H1 (cell line): ENCODE data around the gene DCBLD1. TPM values are rescaled to one million over a fixed set of nuclear protein-coding genes. Genes with fewer than 3 reads are reported as not detected.

Experiments used
- SIN3A ChIP-seq, 2 experiments: IDR thresholded peaks in 1 of 2; conservative IDR thresholded peaks in 1 of 2; 2 replicates each; pipeline ENCODE4 v1.6.1; 2011 to 2012; ENCODE audit warnings: low read length in 2 of 2, improper control_type of control experiment in 1 of 2, low read depth in 1 of 2, mild to moderate bottlenecking in 1 of 2
- TBP ChIP-seq: IDR thresholded peaks from 2 replicates; pipeline ENCODE4 v1.6.1; 2011; ENCODE audit warnings: low read depth, low read length, improper control_type of control experiment
- polyA plus RNA-seq, 7 experiments: library from polyadenylated mRNA; depleted of rRNA in 3 of 7; stranded (reverse) in 5 of 7; unstranded in 2 of 7; fragments of >200 nt in 5 of 7; fragments of 200-250 nt in 2 of 7; gene quantifications; 1 replicate in 5 of 7; 2 replicates in 1 of 7; 4 replicates in 1 of 7; pipeline versions ENCODE4 v1.2.1 to v1.2.3, GENCODE V29; 2011 to 2013; ENCODE audit warnings: missing spikeins in 2 of 7, mixed read lengths in 2 of 7
- total RNA-seq: library from RNA; stranded (reverse); fragmentation: NEBNext Ultra II Directional; extraction: Animal tissue kit (Norgen Biotek cat#: 25700); gene quantifications from 2 replicates; pipeline ENCODE4 v1.2.1, GENCODE V29; 2021
- TF ChIP-seq, protein P1 (sequence below): fragments of 300-600 bp; sonication (generic); IDR thresholded peaks from 2 replicates; pipeline ENCODE4 v1.7.1; 2012; ENCODE audit warnings: low read length, moderate library complexity, mild to moderate bottlenecking, inconsistent platforms; ENCODE audit not compliant: insufficient replicate concordance

The DCBLD1 gene
- total and polyA plus RNA-seq, 2 of the 8 experiments (the other 6 are each of a cell fraction or from before 2014, with no cell fraction given): 3.9 to 11.2 TPM

DNA sequence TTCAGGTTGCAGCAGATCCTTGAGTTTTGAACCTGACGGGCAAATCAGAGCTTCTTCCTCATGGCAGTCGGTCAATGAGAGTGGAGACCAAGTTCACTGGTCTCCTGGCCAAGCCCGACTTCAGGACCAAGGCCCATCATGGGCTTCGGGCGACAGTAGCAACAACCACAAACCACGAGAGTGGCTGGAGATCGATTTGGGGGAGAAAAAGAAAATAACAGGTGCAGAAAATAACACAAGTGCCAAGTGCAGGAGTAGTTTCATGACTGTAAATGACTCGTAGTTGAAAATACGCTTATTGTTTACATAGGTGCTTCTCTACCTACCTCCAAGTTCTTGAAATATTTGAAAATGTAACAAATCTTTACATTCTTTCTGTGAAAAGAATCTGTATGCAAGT is 56.1 kb downstream of the DCBLD1 start (continued):
- TF ChIP-seq, protein P1, sequence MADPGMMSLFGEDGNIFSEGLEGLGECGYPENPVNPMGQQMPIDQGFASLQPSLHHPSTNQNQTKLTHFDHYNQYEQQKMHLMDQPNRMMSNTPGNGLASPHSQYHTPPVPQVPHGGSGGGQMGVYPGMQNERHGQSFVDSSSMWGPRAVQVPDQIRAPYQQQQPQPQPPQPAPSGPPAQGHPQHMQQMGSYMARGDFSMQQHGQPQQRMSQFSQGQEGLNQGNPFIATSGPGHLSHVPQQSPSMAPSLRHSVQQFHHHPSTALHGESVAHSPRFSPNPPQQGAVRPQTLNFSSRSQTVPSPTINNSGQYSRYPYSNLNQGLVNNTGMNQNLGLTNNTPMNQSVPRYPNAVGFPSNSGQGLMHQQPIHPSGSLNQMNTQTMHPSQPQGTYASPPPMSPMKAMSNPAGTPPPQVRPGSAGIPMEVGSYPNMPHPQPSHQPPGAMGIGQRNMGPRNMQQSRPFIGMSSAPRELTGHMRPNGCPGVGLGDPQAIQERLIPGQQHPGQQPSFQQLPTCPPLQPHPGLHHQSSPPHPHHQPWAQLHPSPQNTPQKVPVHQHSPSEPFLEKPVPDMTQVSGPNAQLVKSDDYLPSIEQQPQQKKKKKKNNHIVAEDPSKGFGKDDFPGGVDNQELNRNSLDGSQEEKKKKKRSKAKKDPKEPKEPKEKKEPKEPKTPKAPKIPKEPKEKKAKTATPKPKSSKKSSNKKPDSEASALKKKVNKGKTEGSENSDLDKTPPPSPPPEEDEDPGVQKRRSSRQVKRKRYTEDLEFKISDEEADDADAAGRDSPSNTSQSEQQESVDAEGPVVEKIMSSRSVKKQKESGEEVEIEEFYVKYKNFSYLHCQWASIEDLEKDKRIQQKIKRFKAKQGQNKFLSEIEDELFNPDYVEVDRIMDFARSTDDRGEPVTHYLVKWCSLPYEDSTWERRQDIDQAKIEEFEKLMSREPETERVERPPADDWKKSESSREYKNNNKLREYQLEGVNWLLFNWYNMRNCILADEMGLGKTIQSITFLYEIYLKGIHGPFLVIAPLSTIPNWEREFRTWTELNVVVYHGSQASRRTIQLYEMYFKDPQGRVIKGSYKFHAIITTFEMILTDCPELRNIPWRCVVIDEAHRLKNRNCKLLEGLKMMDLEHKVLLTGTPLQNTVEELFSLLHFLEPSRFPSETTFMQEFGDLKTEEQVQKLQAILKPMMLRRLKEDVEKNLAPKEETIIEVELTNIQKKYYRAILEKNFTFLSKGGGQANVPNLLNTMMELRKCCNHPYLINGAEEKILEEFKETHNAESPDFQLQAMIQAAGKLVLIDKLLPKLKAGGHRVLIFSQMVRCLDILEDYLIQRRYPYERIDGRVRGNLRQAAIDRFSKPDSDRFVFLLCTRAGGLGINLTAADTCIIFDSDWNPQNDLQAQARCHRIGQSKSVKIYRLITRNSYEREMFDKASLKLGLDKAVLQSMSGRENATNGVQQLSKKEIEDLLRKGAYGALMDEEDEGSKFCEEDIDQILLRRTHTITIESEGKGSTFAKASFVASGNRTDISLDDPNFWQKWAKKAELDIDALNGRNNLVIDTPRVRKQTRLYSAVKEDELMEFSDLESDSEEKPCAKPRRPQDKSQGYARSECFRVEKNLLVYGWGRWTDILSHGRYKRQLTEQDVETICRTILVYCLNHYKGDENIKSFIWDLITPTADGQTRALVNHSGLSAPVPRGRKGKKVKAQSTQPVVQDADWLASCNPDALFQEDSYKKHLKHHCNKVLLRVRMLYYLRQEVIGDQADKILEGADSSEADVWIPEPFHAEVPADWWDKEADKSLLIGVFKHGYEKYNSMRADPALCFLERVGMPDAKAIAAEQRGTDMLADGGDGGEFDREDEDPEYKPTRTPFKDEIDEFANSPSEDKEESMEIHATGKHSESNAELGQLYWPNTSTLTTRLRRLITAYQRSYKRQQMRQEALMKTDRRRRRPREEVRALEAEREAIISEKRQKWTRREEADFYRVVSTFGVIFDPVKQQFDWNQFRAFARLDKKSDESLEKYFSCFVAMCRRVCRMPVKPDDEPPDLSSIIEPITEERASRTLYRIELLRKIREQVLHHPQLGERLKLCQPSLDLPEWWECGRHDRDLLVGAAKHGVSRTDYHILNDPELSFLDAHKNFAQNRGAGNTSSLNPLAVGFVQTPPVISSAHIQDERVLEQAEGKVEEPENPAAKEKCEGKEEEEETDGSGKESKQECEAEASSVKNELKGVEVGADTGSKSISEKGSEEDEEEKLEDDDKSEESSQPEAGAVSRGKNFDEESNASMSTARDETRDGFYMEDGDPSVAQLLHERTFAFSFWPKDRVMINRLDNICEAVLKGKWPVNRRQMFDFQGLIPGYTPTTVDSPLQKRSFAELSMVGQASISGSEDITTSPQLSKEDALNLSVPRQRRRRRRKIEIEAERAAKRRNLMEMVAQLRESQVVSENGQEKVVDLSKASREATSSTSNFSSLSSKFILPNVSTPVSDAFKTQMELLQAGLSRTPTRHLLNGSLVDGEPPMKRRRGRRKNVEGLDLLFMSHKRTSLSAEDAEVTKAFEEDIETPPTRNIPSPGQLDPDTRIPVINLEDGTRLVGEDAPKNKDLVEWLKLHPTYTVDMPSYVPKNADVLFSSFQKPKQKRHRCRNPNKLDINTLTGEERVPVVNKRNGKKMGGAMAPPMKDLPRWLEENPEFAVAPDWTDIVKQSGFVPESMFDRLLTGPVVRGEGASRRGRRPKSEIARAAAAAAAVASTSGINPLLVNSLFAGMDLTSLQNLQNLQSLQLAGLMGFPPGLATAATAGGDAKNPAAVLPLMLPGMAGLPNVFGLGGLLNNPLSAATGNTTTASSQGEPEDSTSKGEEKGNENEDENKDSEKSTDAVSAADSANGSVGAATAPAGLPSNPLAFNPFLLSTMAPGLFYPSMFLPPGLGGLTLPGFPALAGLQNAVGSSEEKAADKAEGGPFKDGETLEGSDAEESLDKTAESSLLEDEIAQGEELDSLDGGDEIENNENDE: no peak
- no peak for TF ChIP-seq TBP
- no peak for TF ChIP-seq SIN3A (conservative IDR thresholded peaks at IDR 0.05 in 1 of 2, IDR thresholded peaks at IDR 0.05 in 1 of 2; ENCODE audit: low read depth in 1 of 2, low read length in 2 of 2)
